Cardiac septum (tissue), 1 donor: ENCODE measurements around the gene DGKA. TPM values are rescaled to one million over a fixed set of nuclear protein-coding genes. Genes with fewer than 3 reads are reported as not detected.
"Not testable (repeated sequence)": the region's sequence is repeated elsewhere in the genome, so short reads cannot be mapped to it uniquely, and the experiment has no call there.

Source experiments
- DNase-seq: peaks from one replicate; pipeline ENCODE4 v3.0.0-alpha.2; 2020; ENCODE audit warnings: low spot score
- intact Hi-C: fragments of 100-400 bp; cut with DNase I; formaldehyde crosslinking; loops from one replicate; pipeline ENCODE4 v1.14.0; 2022
- total RNA-seq: library from RNA; stranded (reverse); fragmentation: NEBNext Ultra II Directional; extraction: Animal tissue kit (Norgen Biotek cat#: 25700); gene quantifications from one replicate; pipeline ENCODE4 v1.2.1, GENCODE V29; 2021
- donor health status: DM: no; HTN: no; CAD: no.

Gene DGKA
- total RNA-seq, 1 donor from 2014 or later = 9.7 TPM

GRCh38 chr12:55985976-55986375 lies 55.0 kb downstream of the DGKA start:
- DNase-seq, intact Hi-C loops: not testable (repeated sequence)

GRCh38 chr12:55991110-55991509 lies 60.1 kb downstream of the DGKA start:
- intact Hi-C loops = no loop called here
- DNase-seq = no peak

- intact Hi-C loops = no loop called here
Observed at GRCh38 chr12:55993230-55993853, 62.4 kb downstream of the DGKA start.

GRCh38 chr12:55995366-55995765 lies 64.4 kb downstream of the DGKA start:
- no peak for DNase-seq
- intact Hi-C loops = no loop called here

More at GRCh38 chr12:55993230-55993853, 62.4 kb downstream of the DGKA start:
- no peak for DNase-seq

GRCh38 chr12:55996201-55996714 lies 65.3 kb downstream of the DGKA start:
- DNase-seq = no peak
- intact Hi-C loops = loop anchor here (1.0 kb wide), 1 partner anchor 45 kb away; the partner anchor contains the start of gene RPS26

- intact Hi-C loops = loop anchor here (1.0 kb wide), 1 partner anchor 44 kb away; the partner anchor contains the start of gene RPS26
- peak; percentile 99 for DNase-seq
Observed at GRCh38 chr12:55996715-55997534, 66.0 kb downstream of the DGKA start, which contains the start of gene SUOX. Gene SUOX, plus strand, starts transcription at chr12:55997276. Its CDS starts 4,946 bp downstream, at chr12:56002222.

GRCh38 chr12:55997535-55997859 lies 66.5 kb downstream of the DGKA start:
- intact Hi-C loops = no loop called here
- DNase-seq = no peak

GRCh38 chr12:55999522-55999921 lies 68.6 kb downstream of the DGKA start:
- intact Hi-C loops, DNase-seq: not testable (repeated sequence)

- DNase-seq, intact Hi-C loops: not testable (repeated sequence)
Observed at GRCh38 chr12:55999999-56000540, 69.1 kb downstream of the DGKA start.

GRCh38 chr12:56001487-56002100 lies 70.6 kb downstream of the DGKA start:
- DNase-seq = no peak
- intact Hi-C loops = no loop called here

GRCh38 chr12:56003376-56003775 lies 72.4 kb downstream of the DGKA start:
- intact Hi-C loops, DNase-seq: not testable (repeated sequence)

Other genes with a start within 250 kb of the DGKA start
- 806 TPM for gene ITGA7, start 223.3 kb upstream of the DGKA start, total RNA-seq
- 97.7 TPM for gene BLOC1S1, start 215.1 kb upstream of the DGKA start, total RNA-seq
- gene RDH5, start 210.8 kb upstream of the DGKA start, total RNA-seq = 26.3 TPM
- 914 TPM for gene CD63, start 202.2 kb upstream of the DGKA start, total RNA-seq
- 18.0 TPM for gene GDF11, start 188.0 kb upstream of the DGKA start, total RNA-seq
- 56.2 TPM for gene SARNP, start 113.4 kb upstream of the DGKA start, total RNA-seq
- gene ORMDL2, start 113.1 kb upstream of the DGKA start, total RNA-seq = 23.0 TPM
- gene DNAJC14, start 101.6 kb upstream of the DGKA start, total RNA-seq = 18.4 TPM
- 1.6 TPM for gene MMP19, start 88.2 kb upstream of the DGKA start, total RNA-seq
- gene PYM1, start 3.3 kb upstream of the DGKA start, total RNA-seq = 13.5 TPM
- gene PMEL, start 34.9 kb downstream of the DGKA start, total RNA-seq = 0.75 TPM
- gene CDK2, start 35.7 kb downstream of the DGKA start, total RNA-seq = 9.1 TPM
- 108 TPM for gene RAB5B, start 42.9 kb downstream of the DGKA start, total RNA-seq
- gene SUOX, start 66.1 kb downstream of the DGKA start, total RNA-seq = 25.0 TPM
- gene IKZF4, start 89.9 kb downstream of the DGKA start, total RNA-seq = 8.4 TPM
- 39.5 TPM for gene RPS26, start 110.8 kb downstream of the DGKA start, total RNA-seq
- 1.5 TPM for gene ERBB3, start 149.0 kb downstream of the DGKA start, total RNA-seq
- 61.6 TPM for gene PA2G4, start 173.4 kb downstream of the DGKA start, total RNA-seq
- 1,517 TPM for gene RPL41, start 185.5 kb downstream of the DGKA start, total RNA-seq
- 6.0 TPM for gene ZC3H10, start 187.1 kb downstream of the DGKA start, total RNA-seq
- 36.2 TPM for gene ESYT1, start 197.1 kb downstream of the DGKA start, total RNA-seq
- 37.6 TPM for gene MYL6B, start 221.4 kb downstream of the DGKA start, total RNA-seq
- 792 TPM for gene MYL6, start 227.2 kb downstream of the DGKA start, total RNA-seq